SU-DHL-6 (cell line): ENCODE results near the gene NBPF26.
"Not testable (repeated sequence)": the region's sequence is repeated elsewhere in the genome, so short reads cannot be mapped to it uniquely, and the experiment has no call there.

ENCODE experiments used
- H2AFZ ChIP-seq: fragments of 200-600 bp; sonication (generic); 2 replicates; pipeline ENCODE4 v1.6.1; 2014; ENCODE audit warnings: low read depth, mild to moderate bottlenecking, moderate library complexity, mixed read lengths, antibody characterized with exemption, low read length; ENCODE audit not compliant: severe bottlenecking
- H3F3A ChIP-seq: fragments of 200-600 bp; shearing (Covaris generic); 2 replicates; pipeline ENCODE4 v1.6.0; 2016; ENCODE audit warnings: antibody characterized with exemption, mild to moderate bottlenecking; ENCODE audit not compliant: insufficient read depth
- H3K27ac ChIP-seq: fragments of 200-600 bp; sonication (generic); 2 replicates; pipeline ENCODE4 v1.5.1; 2016; ENCODE audit warnings: low read depth, mild to moderate bottlenecking, low read length, moderate library complexity, mixed read lengths
- H3K27me3 ChIP-seq: fragments of 200-600 bp; sonication (generic), shearing (Covaris generic); 2 replicates; pipeline ENCODE4 v1.6.0; 2014; ENCODE audit warnings: mild to moderate bottlenecking, low read length
- H3K36me3 ChIP-seq: fragments of 200-600 bp; sonication (generic); 2 replicates; pipeline ENCODE4 v1.6.1; 2014; ENCODE audit warnings: mild to moderate bottlenecking, low read length, mixed read lengths
- H3K4me2 ChIP-seq: fragments of 300-600, 200-600 bp; shearing (Covaris generic), sonication (generic); 2 replicates; pipeline ENCODE4 v1.6.0; 2014; ENCODE audit warnings: low read length, low read depth, mild to moderate bottlenecking; ENCODE audit not compliant: poor library complexity, severe bottlenecking
- H3K4me3 ChIP-seq: fragments of 200-600 bp; sonication (generic); 2 replicates; pipeline ENCODE4 v1.5.1; 2014; ENCODE audit warnings: antibody characterized with exemption, low read length, mild to moderate bottlenecking, mixed read lengths; ENCODE audit not compliant: insufficient read depth, poor library complexity, severe bottlenecking
- H3K79me2 ChIP-seq: fragments of 200-600 bp; sonication (generic); 2 replicates; pipeline ENCODE4 v1.6.1; 2014; ENCODE audit warnings: mild to moderate bottlenecking, low read length, moderate library complexity; ENCODE audit not compliant: insufficient read depth
- H3K9ac ChIP-seq: fragments of 200-600 bp; sonication (generic); 2 replicates; pipeline ENCODE4 v1.7.0; 2014; ENCODE audit warnings: mild to moderate bottlenecking, low read length
- H3K9me2 ChIP-seq: fragments of 200-600 bp; sonication (generic); replicated peaks from 2 replicates; pipeline ENCODE4 v1.6.1; 2014; ENCODE audit warnings: low read length; ENCODE audit not compliant: insufficient read depth
- H3K9me3 ChIP-seq: fragments of 200-600 bp; sonication (generic); 2 replicates; pipeline ENCODE4 v1.6.1; 2014; ENCODE audit warnings: low read length, mixed read lengths; ENCODE audit not compliant: insufficient read depth
- H4K20me1 ChIP-seq: fragments of 200-600 bp; sonication (generic); 2 replicates; pipeline ENCODE4 v1.6.1; 2014; ENCODE audit warnings: low read depth, mild to moderate bottlenecking, antibody characterized with exemption, low read length, moderate library complexity, mixed read lengths

The NBPF26 gene

GRCh38 chr1:120723715-120724402, at the start of gene NBPF26:
Gene NBPF26 (plus strand): TSS chr1:120723945.
- H3K36me3 ChIP-seq, H4K20me1 ChIP-seq, H3F3A ChIP-seq, H3K79me2 ChIP-seq, H3K27ac ChIP-seq, H3K9me3 ChIP-seq, H3K9me2 ChIP-seq, H3K27me3 ChIP-seq: not testable (repeated sequence)
- Histone ChIP-seq H3K4me3 (peak within 1 kb of the TSS; percentile 71), H2AFZ (peak within 1 kb of the TSS; percentile 68), H3K9ac (peak within 1 kb of the TSS; percentile 68), H3K4me2 (peak within 1 kb of the TSS; percentile 50)

- not testable (repeated sequence) for H4K20me1 ChIP-seq, H3K27me3 ChIP-seq, H3K4me3 ChIP-seq
Observed at GRCh38 chr1:120680106-120680819, 43.5 kb upstream of the NBPF26 start.

GRCh38 chr1:120680938-120681337, 42.8 kb upstream of the NBPF26 start:
- not testable (repeated sequence) for H4K20me1 ChIP-seq, H3K27ac ChIP-seq, H3K4me3 ChIP-seq, H3F3A ChIP-seq, H3K79me2 ChIP-seq, H3K9ac ChIP-seq, H3K4me2 ChIP-seq, H3K9me2 ChIP-seq, H3K36me3 ChIP-seq, H3K27me3 ChIP-seq, H2AFZ ChIP-seq, H3K9me3 ChIP-seq

More at GRCh38 chr1:120680106-120680819, 43.5 kb upstream of the NBPF26 start:
- H3K9me2 ChIP-seq, H2AFZ ChIP-seq, H3K9me3 ChIP-seq, H3K9ac ChIP-seq, H3K4me2 ChIP-seq, H3K79me2 ChIP-seq, H3K27ac ChIP-seq, H3F3A ChIP-seq, H3K36me3 ChIP-seq: not testable (repeated sequence)

- H3K9ac ChIP-seq, H3K36me3 ChIP-seq, H3F3A ChIP-seq, H4K20me1 ChIP-seq, H2AFZ ChIP-seq, H3K4me2 ChIP-seq, H3K9me2 ChIP-seq, H3K79me2 ChIP-seq, H3K27me3 ChIP-seq, H3K27ac ChIP-seq, H3K4me3 ChIP-seq, H3K9me3 ChIP-seq: not testable (repeated sequence)
Observed at GRCh38 chr1:120684397-120684796, 39.3 kb upstream of the NBPF26 start.

GRCh38 chr1:120685622-120686021, 38.1 kb upstream of the NBPF26 start:
- H2AFZ ChIP-seq, H3K4me3 ChIP-seq, H3K27me3 ChIP-seq, H3K4me2 ChIP-seq, H3K36me3 ChIP-seq, H3K9me3 ChIP-seq, H3F3A ChIP-seq, H3K27ac ChIP-seq, H3K79me2 ChIP-seq, H3K9ac ChIP-seq, H4K20me1 ChIP-seq, H3K9me2 ChIP-seq: not testable (repeated sequence)

GRCh38 chr1:120687250-120687649, 36.5 kb upstream of the NBPF26 start:
- H3K36me3 ChIP-seq, H3K4me3 ChIP-seq, H4K20me1 ChIP-seq, H3K79me2 ChIP-seq, H2AFZ ChIP-seq, H3K27me3 ChIP-seq, H3K9me3 ChIP-seq, H3K27ac ChIP-seq, H3K9me2 ChIP-seq, H3K4me2 ChIP-seq, H3F3A ChIP-seq, H3K9ac ChIP-seq: not testable (repeated sequence)

- not testable (repeated sequence) for H3K27me3 ChIP-seq, H2AFZ ChIP-seq, H3K9me3 ChIP-seq, H3K36me3 ChIP-seq, H3K4me2 ChIP-seq, H3K9ac ChIP-seq, H4K20me1 ChIP-seq, H3F3A ChIP-seq, H3K79me2 ChIP-seq, H3K27ac ChIP-seq, H3K9me2 ChIP-seq, H3K4me3 ChIP-seq
Observed at GRCh38 chr1:120700807-120701562, 22.8 kb upstream of the NBPF26 start.

- H3K4me2 ChIP-seq: peak overlapping the region; percentile 20
- not testable (repeated sequence) for H3K9me2 ChIP-seq, H3K79me2 ChIP-seq, H3K9ac ChIP-seq, H3F3A ChIP-seq, H3K27me3 ChIP-seq, H3K27ac ChIP-seq, H3K36me3 ChIP-seq, H4K20me1 ChIP-seq, H3K4me3 ChIP-seq, H3K9me3 ChIP-seq, H2AFZ ChIP-seq
Observed at GRCh38 chr1:120723358-120723714, 409 bp upstream of the NBPF26 start.
